ENCODE data around the gene OSTN.

DNA sequence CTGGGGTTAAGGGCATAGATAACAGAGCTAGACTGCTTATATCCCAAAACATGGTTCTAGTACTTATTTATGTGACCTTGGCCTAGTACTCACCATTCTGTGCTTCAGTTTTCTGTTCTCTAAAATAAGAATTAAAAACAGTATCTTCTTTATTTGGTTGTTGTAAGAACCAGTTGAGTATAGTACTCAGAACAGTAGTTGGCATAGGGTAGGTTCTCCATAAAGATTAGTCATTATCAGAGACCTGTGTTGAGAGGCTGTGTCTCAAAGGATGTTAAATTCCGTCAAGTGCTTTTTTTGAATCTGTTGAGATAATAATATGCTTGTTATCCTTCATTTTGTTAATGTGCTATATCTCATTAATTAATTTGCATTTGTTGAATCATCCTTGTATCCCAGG lies 47.4 kb upstream of the OSTN start:
- no peak for TF ChIP-seq POLR2A (IDR thresholded peaks at IDR 0.05)
- TF ChIP-seq CTCF (IDR thresholded peaks at IDR 0.05) = no peak
